PC-3 (cell line): ENCODE results near the gene SOWAHC. TPM values are rescaled to one million over a fixed set of nuclear protein-coding genes. Genes with fewer than 3 reads are reported as not detected.

Experiments
- ATAC-seq: fragments of 200-7000 bp; cut with Tn5 transposase; 2 replicates; pipeline ENCODE4 v1.9.1; 2020; ENCODE audit warnings: mild to moderate bottlenecking, moderate library complexity
- BruUV-seq: library from RNA; stranded (reverse); fragments of 400-500 nt; replicated peaks from 2 replicates; lab custom pipeline; 2021; lab: Mats Ljungman, UMichigan
- CTCF ChIA-PET: fragments of 300-600 bp; sonication (Branson Sonifier 250); formaldehyde crosslinking; loops from one replicate; lab custom pipeline; 2022; ENCODE audit warnings: antibody characterized with exemption; lab: Charles Lee
- POLR2A ChIA-PET: fragments of 300-600 bp; sonication (Branson Sonifier 250); formaldehyde crosslinking; loops from one replicate; lab custom pipeline; 2022; ENCODE audit warnings: antibody characterized with exemption; ENCODE audit not compliant: unreplicated experiment; lab: Charles Lee
- DNase-seq: peaks from one replicate; pipeline ENCODE4 v3.0.0-alpha.2; 2015
- H2AFZ ChIP-seq: fragments of 300-600 bp; sonication (generic); 2 replicates; pipeline ENCODE4 v1.6.0; 2016; ENCODE audit warnings: antibody characterized with exemption, low read length
- H3F3A ChIP-seq: fragments of 300-600 bp; sonication (generic); one replicate; pipeline ENCODE4 v1.6.0; 2017; ENCODE audit warnings: antibody characterized with exemption, low read length, control low read depth, mild to moderate bottlenecking; ENCODE audit not compliant: unreplicated experiment
- H3K27ac ChIP-seq: fragments of 300-600 bp; sonication (generic); 2 replicates; pipeline ENCODE4 v1.5.1; 2016; ENCODE audit warnings: mild to moderate bottlenecking, low read length
- H3K27me3 ChIP-seq: fragments of 300-600 bp; sonication (generic); 2 replicates; pipeline ENCODE4 v1.6.1; 2016; ENCODE audit warnings: low read length, mixed read lengths
- H3K36me3 ChIP-seq: fragments of 300-600 bp; sonication (generic); 2 replicates; pipeline ENCODE4 v1.6.1; 2016; ENCODE audit warnings: low read depth, mixed run types, low read length, mixed read lengths
- H3K4me1 ChIP-seq: fragments of 300-600 bp; sonication (generic); 2 replicates; pipeline ENCODE4 v1.5.1; 2016; ENCODE audit warnings: low read length; ENCODE audit not compliant: insufficient read depth
- H3K4me2 ChIP-seq: fragments of 300-600 bp; sonication (generic); 2 replicates; pipeline ENCODE4 v1.6.0; 2016; ENCODE audit warnings: low read length
- H3K4me3 ChIP-seq: fragments of 300-600 bp; sonication (generic); 2 replicates; pipeline ENCODE4 v1.5.1; 2016; ENCODE audit warnings: mild to moderate bottlenecking, low read length, mixed read lengths
- H3K79me2 ChIP-seq: fragments of 300-600 bp; sonication (generic); 2 replicates; pipeline ENCODE4 v1.6.1; 2017; ENCODE audit warnings: low read length, mixed read lengths
- H3K9ac ChIP-seq: fragments of 300-600 bp; sonication (generic); 2 replicates; pipeline ENCODE4 v1.6.0; 2016; ENCODE audit warnings: mild to moderate bottlenecking, low read length
- H3K9me2 ChIP-seq: fragments of 300-600 bp; sonication (generic); replicated peaks from 2 replicates; pipeline ENCODE4 v1.6.1; 2016; ENCODE audit warnings: mixed run types, low read length, mixed read lengths
- H3K9me3 ChIP-seq: fragments of 300-600 bp; sonication (generic); 2 replicates; pipeline ENCODE4 v1.6.1; 2016; ENCODE audit warnings: low read length, mixed read lengths
- H4K20me1 ChIP-seq: fragments of 300-600 bp; sonication (generic); 2 replicates; pipeline ENCODE4 v1.6.1; 2016; ENCODE audit warnings: low read length, mixed read lengths
- EZH2 ChIP-seq: fragments of 300-600 bp; sonication (generic); IDR thresholded peaks from one replicate; pipeline ENCODE4 v1.6.1; 2017; ENCODE audit warnings: antibody characterized with exemption, mild to moderate bottlenecking, low read length; ENCODE audit not compliant: unreplicated experiment
- EZH2phosphoT487 ChIP-seq: fragments of 300-600 bp; sonication (generic); IDR thresholded peaks from 2 replicates; pipeline ENCODE4 v1.6.1; 2018; ENCODE audit warnings: mild to moderate bottlenecking, antibody characterized with exemption, low read length, borderline replicate concordance
- intact Hi-C: fragments of 100-400 bp; cut with micrococcal nuclease; formaldehyde crosslinking; loops from 2 replicates; pipeline ENCODE4 v1.9.0; 2023
- total RNA-seq: library from RNA; depleted of rRNA; stranded (reverse); fragments of >200 nt; gene quantifications from 2 replicates; pipeline ENCODE4 v1.2.3, GENCODE V29; 2014
- TF ChIP-seq, protein P1 (sequence below): fragments of 300-600 bp; sonication (generic); conservative IDR thresholded peaks from 2 replicates; pipeline ENCODE4 v1.5.1; 2017; ENCODE audit warnings: antibody characterized with exemption, low read depth, mild to moderate bottlenecking, low read length

SOWAHC gene
- total RNA-seq, 1 experiment from 2014 or later: 27.4 TPM

DNA sequence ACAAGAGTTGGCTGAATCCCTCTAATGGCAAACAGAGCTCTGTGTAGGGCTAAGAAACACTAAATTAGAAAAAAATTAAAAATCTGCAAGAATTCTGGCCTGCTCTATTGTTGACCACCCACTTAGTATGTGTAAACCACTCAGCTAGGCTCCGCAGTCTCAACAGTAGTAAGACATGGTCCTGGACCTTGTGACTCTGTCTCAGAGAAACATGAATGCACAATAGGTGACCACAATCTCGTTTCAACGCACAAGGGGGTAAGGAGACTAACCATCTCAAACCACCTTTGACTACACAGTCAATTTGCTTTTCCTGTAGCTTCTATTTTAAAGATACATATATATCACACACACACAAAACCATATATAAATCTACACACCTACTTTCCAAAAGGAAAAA, 16.9 kb upstream of the SOWAHC start:
- no peak overlapping the region for H3K4me2 ChIP-seq
- no peaks in the 10 kb centered on the region for H3K27me3 ChIP-seq
- ChIA-PET CTCF (interaction anchor here (0.5 kb wide), 1 partner anchor 48 kb away, joined by 9 read pairs; no protein-coding TSS in a partner anchor), POLR2A (no interaction called here)
- no peaks in the 10 kb centered on the region for H3K4me1 ChIP-seq
- no TSS peak for BruUV-seq
- H3K9ac ChIP-seq: no peak overlapping the region
- no peaks in the 10 kb centered on the region for H3K9me2 ChIP-seq
- no peak overlapping the region for H3K4me3 ChIP-seq
- no peak overlapping the region for H3K27ac ChIP-seq
- H2AFZ ChIP-seq: no peak overlapping the region
- no peaks in the 10 kb centered on the region for H3K9me3 ChIP-seq
- no peak for TF ChIP-seq EZH2
- TF ChIP-seq EZH2phosphoT487: no peak
- TF ChIP-seq, protein P1, sequence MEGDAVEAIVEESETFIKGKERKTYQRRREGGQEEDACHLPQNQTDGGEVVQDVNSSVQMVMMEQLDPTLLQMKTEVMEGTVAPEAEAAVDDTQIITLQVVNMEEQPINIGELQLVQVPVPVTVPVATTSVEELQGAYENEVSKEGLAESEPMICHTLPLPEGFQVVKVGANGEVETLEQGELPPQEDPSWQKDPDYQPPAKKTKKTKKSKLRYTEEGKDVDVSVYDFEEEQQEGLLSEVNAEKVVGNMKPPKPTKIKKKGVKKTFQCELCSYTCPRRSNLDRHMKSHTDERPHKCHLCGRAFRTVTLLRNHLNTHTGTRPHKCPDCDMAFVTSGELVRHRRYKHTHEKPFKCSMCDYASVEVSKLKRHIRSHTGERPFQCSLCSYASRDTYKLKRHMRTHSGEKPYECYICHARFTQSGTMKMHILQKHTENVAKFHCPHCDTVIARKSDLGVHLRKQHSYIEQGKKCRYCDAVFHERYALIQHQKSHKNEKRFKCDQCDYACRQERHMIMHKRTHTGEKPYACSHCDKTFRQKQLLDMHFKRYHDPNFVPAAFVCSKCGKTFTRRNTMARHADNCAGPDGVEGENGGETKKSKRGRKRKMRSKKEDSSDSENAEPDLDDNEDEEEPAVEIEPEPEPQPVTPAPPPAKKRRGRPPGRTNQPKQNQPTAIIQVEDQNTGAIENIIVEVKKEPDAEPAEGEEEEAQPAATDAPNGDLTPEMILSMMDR: no peak
- H4K20me1 ChIP-seq: no peaks in the 10 kb centered on the region
- no peaks in the 10 kb centered on the region for H3K36me3 ChIP-seq
- ATAC-seq (no peak), DNase-seq (no peak)
- no peaks in the 10 kb centered on the region for H3F3A ChIP-seq
- intact Hi-C loops: no loop called here
- peaks cover 37% of the 10 kb centered on the region for H3K79me2 ChIP-seq

DNA sequence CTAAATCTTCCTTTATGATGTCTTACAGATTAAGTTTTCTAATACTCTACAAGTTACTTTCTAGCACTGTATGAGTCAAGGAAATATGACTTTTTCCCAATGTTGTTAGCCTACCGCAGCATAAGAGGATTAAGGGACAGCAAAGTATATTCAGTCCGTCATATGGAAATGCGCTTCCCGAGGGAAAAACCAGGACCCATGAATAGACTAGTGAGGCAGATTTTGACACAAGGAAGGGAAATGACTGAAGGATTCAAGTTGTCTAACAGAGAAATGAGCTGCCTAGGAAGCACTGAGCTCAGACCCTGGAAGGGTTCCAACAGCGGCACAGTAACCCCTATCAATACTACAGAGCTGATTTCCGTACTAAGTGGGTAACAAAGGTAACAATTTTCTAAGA, 12.4 kb upstream of the SOWAHC start:
- TF ChIP-seq EZH2phosphoT487 (no peak), EZH2 (no peak)
- H3K9me2 ChIP-seq: no peaks in the 10 kb centered on the region
- no peaks in the 10 kb centered on the region for H3K9me3 ChIP-seq
- H3K4me3 ChIP-seq: no peak overlapping the region
- no peak overlapping the region for H2AFZ ChIP-seq
- no peak for DNase-seq
- no peaks in the 10 kb centered on the region for H4K20me1 ChIP-seq
- peaks cover 13% of the 10 kb centered on the region; the same call in 1 of the 2 replicates for H3K4me1 ChIP-seq
- no peaks in the 10 kb centered on the region for H3K36me3 ChIP-seq
- no peak overlapping the region for H3K4me2 ChIP-seq
- no peak for ATAC-seq
- peaks cover 54% of the 10 kb centered on the region for H3K79me2 ChIP-seq
- no peak overlapping the region for H3K9ac ChIP-seq
- no peaks in the 10 kb centered on the region for H3F3A ChIP-seq
- BruUV-seq: no TSS peak
- intact Hi-C loops: no loop called here
- ChIA-PET CTCF (no interaction called here), POLR2A (no interaction called here)
- H3K27ac ChIP-seq: no peak overlapping the region
- no peaks in the 10 kb centered on the region for H3K27me3 ChIP-seq

DNA sequence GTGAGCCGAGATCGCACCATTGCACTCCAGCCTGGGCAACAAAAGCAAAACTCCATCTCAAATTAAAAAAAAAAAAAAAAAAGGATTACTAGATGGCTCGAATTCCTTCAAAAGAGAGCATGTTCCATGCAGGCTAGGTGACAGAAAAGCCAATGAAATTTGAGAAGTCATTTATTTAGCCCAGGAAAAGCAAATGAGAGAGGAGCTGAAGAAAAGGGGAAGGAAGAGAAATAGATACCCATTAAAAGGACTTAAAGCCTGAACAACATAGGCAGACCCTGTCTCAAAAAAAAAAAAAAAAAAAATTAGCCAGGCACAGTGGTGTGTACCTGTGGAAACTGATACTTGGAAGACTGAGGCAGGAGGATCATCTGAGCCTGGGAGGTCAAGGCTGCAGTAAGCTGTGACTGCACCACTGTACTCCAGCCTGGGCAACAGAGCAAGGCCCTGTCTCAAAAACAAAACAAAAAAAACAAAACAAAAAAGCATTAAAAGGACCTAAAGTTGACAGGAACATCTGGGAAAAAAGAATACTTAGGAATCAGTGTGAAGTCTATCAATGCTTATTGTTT, 11.5 kb upstream of the SOWAHC start:
- Histone ChIP-seq H3K27ac (no peak overlapping the region), H4K20me1 (no peaks in the 10 kb centered on the region), H3K4me2 (no peak overlapping the region), H2AFZ (no peak overlapping the region), H3K36me3 (no peaks in the 10 kb centered on the region), H3K4me3 (no peak overlapping the region), H3K27me3 (no peaks in the 10 kb centered on the region), H3K9me3 (no peaks in the 10 kb centered on the region), H3K9ac (no peak overlapping the region), H3F3A (no peaks in the 10 kb centered on the region), H3K4me1 (peaks cover 22% of the 10 kb centered on the region), H3K79me2 (peaks cover 55% of the 10 kb centered on the region), H3K9me2 (no peaks in the 10 kb centered on the region)
- no TSS peak for BruUV-seq
- ATAC-seq: no peak
- ChIA-PET CTCF (interaction anchor here (0.7 kb wide), 1 partner anchor 12 kb away, joined by 7 read pairs; no protein-coding TSS in a partner anchor), POLR2A (no interaction called here)
- DNase-seq: no peak
- intact Hi-C loops: no loop called here
- TF ChIP-seq, protein P1: no peak
- TF ChIP-seq EZH2phosphoT487 (no peak), EZH2 (no peak)
